Body of pancreas (tissue), 4 donors: ENCODE measurements around the gene DEPDC4.

ENCODE experiments used
- CTCF ChIP-seq, 7 experiments: fragments of 450-650 bp in 4 of 7; fragments of 200-600 bp in 3 of 7; sonication (generic) in 3 of 7; IDR thresholded peaks; one replicate each; pipeline ENCODE4 v1.5.1; 2016 to 2019; ENCODE audit warnings: antibody characterized with exemption in 7 of 7
- POLR2A ChIP-seq, 3 donors: fragments of 450-650 bp; IDR thresholded peaks; one replicate each; pipeline ENCODE4 v1.6.1; 2016; ENCODE audit warnings: antibody characterized with exemption in 3 of 3, mild to moderate bottlenecking in 2 of 3

GRCh38 chr12:100251917-100252316 is 15.0 kb downstream of the DEPDC4 start:
- no peak for TF ChIP-seq POLR2A (IDR thresholded peaks at IDR 0.05)
- TF ChIP-seq CTCF (IDR thresholded peaks at IDR 0.05) = no peak
